ENCODE data around the gene ZNF581. TPM values are rescaled to one million over a fixed set of nuclear protein-coding genes. Genes with fewer than 3 reads are reported as not detected.

The ZNF581 gene
- total RNA-seq, 4 donors from 2014 or later = 9.9 to 17.3 (median 13.7) TPM

- H3K4me1 ChIP-seq = no peaks in the 10 kb centered on the region
- H3K4me3 ChIP-seq = no peak overlapping the region
- in situ Hi-C loops (cut with MboI; ENCODE audit: low sequenced_read_pairs in 4 of 4) = loop anchor here in 1 of 4 donors (10.0 kb wide), 1 partner anchor 293 kb away; the partner anchor contains the start of genes IL11 and TMEM190
- TF ChIP-seq POLR2A (IDR thresholded peaks at IDR 0.05) (no peak), CTCF (IDR thresholded peaks at IDR 0.05 in 4 of 5, conservative IDR thresholded peaks at IDR 0.05 in 1 of 5) (no peak)
- H3K9me3 ChIP-seq = no peaks in the 10 kb centered on the region
- H3K36me3 ChIP-seq = peaks cover 0 to 78% of the 10 kb centered on the region in 2 donors
- ATAC-seq (no peak), DNase-seq (no peak)
- H3K27me3 ChIP-seq = no peaks in the 10 kb centered on the region
- H3K27ac ChIP-seq = no peak overlapping the region
- intact Hi-C loops (cut with DNase I; ENCODE audit: low total_unique reads) = no loop called here
These were observed 24.1 kb downstream of the ZNF581 start for GRCh38 chr19:55667511-55667910.

- DNase-seq (no peak), ATAC-seq (no peak)
- Histone ChIP-seq H3K4me1 (no peaks in the 10 kb centered on the region), H3K27ac (no peak overlapping the region), H3K9me3 (no peaks in the 10 kb centered on the region), H3K36me3 (peaks cover 0 to 73% of the 10 kb centered on the region in 2 donors), H3K4me3 (no peak overlapping the region), H3K27me3 (no peaks in the 10 kb centered on the region)
- intact Hi-C loops (cut with DNase I; ENCODE audit: low total_unique reads) = no loop called here
- TF ChIP-seq CTCF (IDR thresholded peaks at IDR 0.05 in 4 of 5, conservative IDR thresholded peaks at IDR 0.05 in 1 of 5) = no peak
- TF ChIP-seq POLR2A (IDR thresholded peaks at IDR 0.05) = no peak
- in situ Hi-C loops (cut with MboI; ENCODE audit: low sequenced_read_pairs in 4 of 4) = loop anchor here in 1 of 4 donors (10.0 kb wide), 1 partner anchor 293 kb away; the partner anchor contains the start of genes IL11 and TMEM190
These were observed 24.5 kb downstream of the ZNF581 start for GRCh38 chr19:55667958-55668357.

GRCh38 chr19:55668603-55669348 lies 25.3 kb downstream of the ZNF581 start:
- intact Hi-C loops (cut with DNase I; ENCODE audit: low total_unique reads) (no loop called here), in situ Hi-C loops (cut with MboI; ENCODE audit: low sequenced_read_pairs in 4 of 4) (loop anchor here in 1 of 4 donors (10.0 kb wide), 1 partner anchor 294 kb away; the partner anchor contains the start of genes IL11 and TMEM190)
- H3K27ac ChIP-seq = no peak overlapping the region
- no peaks in the 10 kb centered on the region for H3K4me1 ChIP-seq
- no peak for ATAC-seq
- H3K36me3 ChIP-seq = peaks cover 0 to 65% of the 10 kb centered on the region in 2 donors
- H3K27me3 ChIP-seq = no peaks in the 10 kb centered on the region
- DNase-seq = no peak
- TF ChIP-seq CTCF (IDR thresholded peaks at IDR 0.05 in 4 of 5, conservative IDR thresholded peaks at IDR 0.05 in 1 of 5) (no peak), POLR2A (IDR thresholded peaks at IDR 0.05) (no peak)
- no peak overlapping the region for H3K4me3 ChIP-seq
- H3K9me3 ChIP-seq = no peaks in the 10 kb centered on the region

- no peak for ATAC-seq
- Histone ChIP-seq H3K27ac (no peak overlapping the region), H3K4me1 (peaks cover 4 to 6% of the 10 kb centered on the region in 2 donors), H3K27me3 (no peaks in the 10 kb centered on the region), H3K4me3 (no peak overlapping the region), H3K9me3 (no peaks in the 10 kb centered on the region), H3K36me3 (peaks cover 0 to 61% of the 10 kb centered on the region in 2 donors)
- in situ Hi-C loops (cut with MboI; ENCODE audit: low sequenced_read_pairs in 4 of 4) (loop anchor here in 1 of 4 donors (10.0 kb wide), 1 partner anchor 295 kb away; the partner anchor contains the start of genes IL11 and TMEM190), intact Hi-C loops (cut with DNase I; ENCODE audit: low total_unique reads) (no loop called here)
- TF ChIP-seq POLR2A (IDR thresholded peaks at IDR 0.05) = no peak
- no peak for TF ChIP-seq CTCF (IDR thresholded peaks at IDR 0.05 in 4 of 5, conservative IDR thresholded peaks at IDR 0.05 in 1 of 5)
- DNase-seq = no peak
These were observed 26.2 kb downstream of the ZNF581 start for GRCh38 chr19:55669418-55670279.

Measured in gastrocnemius medialis (tissue), 4 donors.